Activated naive CD4-positive, alpha-beta T cell treated with anti-CD3 and anti-CD28 coated beads, Interleukin-2, amount 50 U/mL, for 72 hours (primary cell): ENCODE results near the gene STOM. TPM values are rescaled to one million over a fixed set of nuclear protein-coding genes. Genes with fewer than 3 reads are reported as not detected.

ENCODE experiments used
- ATAC-seq, 2 donors: fragments of 150-1000 bp; cut with Tn5 transposase; 2 replicates each; pipeline ENCODE4 v1.10.0; 2021; ENCODE audit warnings: mild to moderate bottlenecking in 2 of 2, moderate library complexity in 2 of 2
- DNase-seq, 2 donors: peaks; one replicate each; pipeline ENCODE4 v3.0.0; 2021 to 2022; ENCODE audit warnings: low spot score in 2 of 2
- H3K27ac Mint-ChIP-seq, 2 donors: one replicate each; pipeline ENCODE4 v1.8.0; 2022; ENCODE audit warnings: mild to moderate bottlenecking in 2 of 2, mixed read lengths in 2 of 2
- H3K36me3 Mint-ChIP-seq, 2 donors: one replicate each; pipeline ENCODE4 v1.8.0; 2022; ENCODE audit warnings: mixed read lengths in 2 of 2
- H3K9me3 Mint-ChIP-seq, 2 donors: one replicate each; pipeline ENCODE4 v1.8.0; 2022; ENCODE audit warnings: mixed read lengths in 2 of 2
- total RNA-seq, 2 donors: library from RNA; stranded (reverse); gene quantifications; one replicate each; pipeline ENCODE4 v1.2.3, GENCODE V29; 2022

The STOM gene
- total RNA-seq, 2 donors from 2014 or later, result 19.9 to 53.5 TPM

GRCh38 chr9:121319383-121319780, 50.7 kb downstream of the STOM start:
- no peak for ATAC-seq
- no peaks in the 10 kb centered on the region for H3K36me3 Mint-ChIP-seq
- peak in 1 of 2 donors; percentile 28 for DNase-seq
- H3K27ac Mint-ChIP-seq, result no peak overlapping the region
- H3K9me3 Mint-ChIP-seq, result no peaks in the 10 kb centered on the region

- DNase-seq (peak in 1 of 2 donors; percentile 50), ATAC-seq (no peak)
- Mint-ChIP-seq H3K36me3 (no peaks in the 10 kb centered on the region), H3K27ac (peak overlapping the region in 1 of 2 donors; percentile 38), H3K9me3 (no peaks in the 10 kb centered on the region)
These were observed 51.2 kb downstream of the STOM start for GRCh38 chr9:121318631-121319382.

GRCh38 chr9:121317737-121318630, 52.1 kb downstream of the STOM start:
- H3K36me3 Mint-ChIP-seq, result no peaks in the 10 kb centered on the region

GRCh38 chr9:121316852-121317373, 53.1 kb downstream of the STOM start:
- ATAC-seq (no peak), DNase-seq (no peak)
- Mint-ChIP-seq H3K27ac (no peak overlapping the region), H3K36me3 (no peaks in the 10 kb centered on the region), H3K9me3 (no peaks in the 10 kb centered on the region)

More at GRCh38 chr9:121317737-121318630, 52.1 kb downstream of the STOM start:
- ATAC-seq (no peak), DNase-seq (peak in 1 of 2 donors; percentile 34)
- peak overlapping the region in 1 of 2 donors; percentile 72 for H3K27ac Mint-ChIP-seq
- no peaks in the 10 kb centered on the region for H3K9me3 Mint-ChIP-seq

GRCh38 chr9:121316378-121316777, 53.7 kb downstream of the STOM start:
- no peaks in the 10 kb centered on the region for H3K36me3 Mint-ChIP-seq
- H3K9me3 Mint-ChIP-seq, result no peaks in the 10 kb centered on the region
- DNase-seq (no peak), ATAC-seq (no peak)
- H3K27ac Mint-ChIP-seq, result no peak overlapping the region

- H3K36me3 Mint-ChIP-seq, result no peaks in the 10 kb centered on the region
- DNase-seq (no peak), ATAC-seq (no peak)
- H3K27ac Mint-ChIP-seq, result no peak overlapping the region
- no peaks in the 10 kb centered on the region for H3K9me3 Mint-ChIP-seq
These were observed 56.4 kb downstream of the STOM start for GRCh38 chr9:121313458-121314152.

- no peaks in the 10 kb centered on the region for H3K36me3 Mint-ChIP-seq
- H3K27ac Mint-ChIP-seq, result no peak overlapping the region
- DNase-seq, result no peak
These were observed 57.9 kb downstream of the STOM start for GRCh38 chr9:121312169-121312568.

GRCh38 chr9:121310571-121310970, 59.5 kb downstream of the STOM start:
- H3K27ac Mint-ChIP-seq, result no peak overlapping the region
- DNase-seq (no peak), ATAC-seq (no peak)
- H3K36me3 Mint-ChIP-seq, result no peaks in the 10 kb centered on the region
- no peaks in the 10 kb centered on the region for H3K9me3 Mint-ChIP-seq

More at GRCh38 chr9:121312169-121312568, 57.9 kb downstream of the STOM start:
- no peak for ATAC-seq
- no peaks in the 10 kb centered on the region for H3K9me3 Mint-ChIP-seq

- ATAC-seq, result no peak
- DNase-seq, result no peak
- Mint-ChIP-seq H3K9me3 (no peaks in the 10 kb centered on the region), H3K27ac (no peak overlapping the region), H3K36me3 (no peaks in the 10 kb centered on the region)
These were observed 60.1 kb downstream of the STOM start for GRCh38 chr9:121309833-121310425.

GRCh38 chr9:121309171-121309570, 60.9 kb downstream of the STOM start:
- Mint-ChIP-seq H3K36me3 (no peaks in the 10 kb centered on the region), H3K9me3 (no peaks in the 10 kb centered on the region), H3K27ac (peak overlapping the region in 1 of 2 donors; percentile 57)
- ATAC-seq, result no peak
- no peak for DNase-seq

GRCh38 chr9:121308765-121309164, 61.3 kb downstream of the STOM start:
- ATAC-seq (no peak), DNase-seq (no peak)
- H3K36me3 Mint-ChIP-seq, result no peaks in the 10 kb centered on the region
- peak overlapping the region in 1 of 2 donors; percentile 57 for H3K27ac Mint-ChIP-seq
- no peaks in the 10 kb centered on the region for H3K9me3 Mint-ChIP-seq

- Mint-ChIP-seq H3K27ac (peak overlapping the region in 1 of 2 donors; percentile 85), H3K9me3 (no peaks in the 10 kb centered on the region), H3K36me3 (no peaks in the 10 kb centered on the region)
- ATAC-seq (no peak), DNase-seq (no peak)
These were observed 62.1 kb downstream of the STOM start for GRCh38 chr9:121307976-121308375.

- ATAC-seq, result no peak
- H3K9me3 Mint-ChIP-seq, result no peaks in the 10 kb centered on the region
- no peak for DNase-seq
- no peaks in the 10 kb centered on the region for H3K36me3 Mint-ChIP-seq
- no peak overlapping the region for H3K27ac Mint-ChIP-seq
These were observed 64.6 kb downstream of the STOM start for GRCh38 chr9:121305269-121305994.

GRCh38 chr9:121304707-121305106, 65.3 kb downstream of the STOM start:
- Mint-ChIP-seq H3K36me3 (no peaks in the 10 kb centered on the region), H3K27ac (no peak overlapping the region), H3K9me3 (no peaks in the 10 kb centered on the region)
- ATAC-seq (no peak), DNase-seq (no peak)

GRCh38 chr9:121303456-121304451, 66.3 kb downstream of the STOM start:
- ATAC-seq, result no peak

More at GRCh38 chr9:121303456-121304451, 66.3 kb downstream of the STOM start:
- no peaks in the 10 kb centered on the region for H3K9me3 Mint-ChIP-seq
- H3K27ac Mint-ChIP-seq, result no peak overlapping the region
- H3K36me3 Mint-ChIP-seq, result no peaks in the 10 kb centered on the region
- DNase-seq, result no peak
